Gastroesophageal sphincter (tissue), 3 donors: ENCODE data around the gene GLCCI1.

Experiments
- POLR2A ChIP-seq, 2 donors: fragments of 450-650 bp; IDR thresholded peaks; one replicate each; pipeline ENCODE4 v1.6.1; 2017; ENCODE audit warnings: antibody characterized with exemption in 2 of 2, mild to moderate bottlenecking in 2 of 2, moderate library complexity in 1 of 2
- POLR2AphosphoS5 ChIP-seq: sonication (generic); formaldehyde crosslinking; IDR thresholded peaks from one replicate; pipeline ENCODE4 v1.6.1; 2017; ENCODE audit warnings: antibody characterized with exemption
- TF ChIP-seq, protein P1 (sequence below), 4 experiments: fragments of 200-600 bp in 2 of 4; fragments of 450-650 bp in 2 of 4; sonication (generic) in 1 of 4; IDR thresholded peaks; one replicate each; pipeline ENCODE4 v1.5.1; 2017 to 2019; ENCODE audit warnings: antibody characterized with exemption in 4 of 4, mild to moderate bottlenecking in 2 of 4, moderate library complexity in 2 of 4

DNA sequence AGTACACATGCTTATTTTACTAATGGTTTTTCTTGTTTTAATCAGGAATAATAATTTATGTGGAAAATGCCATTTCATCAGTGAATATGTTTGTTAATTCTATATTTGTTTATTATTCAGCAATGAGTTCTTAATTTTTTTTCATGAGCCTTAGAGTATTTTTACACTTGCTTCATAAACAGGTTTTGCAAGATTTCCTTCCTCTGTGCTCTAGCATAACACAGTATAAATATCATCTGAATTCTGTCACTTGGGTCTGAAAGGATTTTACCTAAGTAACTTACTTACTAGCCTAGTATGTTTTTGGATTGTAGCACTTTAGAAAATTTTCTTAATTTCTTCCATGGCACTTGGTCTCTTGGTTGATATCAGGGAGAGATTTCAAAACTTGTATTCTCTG, 45.8 kb downstream of the GLCCI1 start:
- TF ChIP-seq, protein P1, sequence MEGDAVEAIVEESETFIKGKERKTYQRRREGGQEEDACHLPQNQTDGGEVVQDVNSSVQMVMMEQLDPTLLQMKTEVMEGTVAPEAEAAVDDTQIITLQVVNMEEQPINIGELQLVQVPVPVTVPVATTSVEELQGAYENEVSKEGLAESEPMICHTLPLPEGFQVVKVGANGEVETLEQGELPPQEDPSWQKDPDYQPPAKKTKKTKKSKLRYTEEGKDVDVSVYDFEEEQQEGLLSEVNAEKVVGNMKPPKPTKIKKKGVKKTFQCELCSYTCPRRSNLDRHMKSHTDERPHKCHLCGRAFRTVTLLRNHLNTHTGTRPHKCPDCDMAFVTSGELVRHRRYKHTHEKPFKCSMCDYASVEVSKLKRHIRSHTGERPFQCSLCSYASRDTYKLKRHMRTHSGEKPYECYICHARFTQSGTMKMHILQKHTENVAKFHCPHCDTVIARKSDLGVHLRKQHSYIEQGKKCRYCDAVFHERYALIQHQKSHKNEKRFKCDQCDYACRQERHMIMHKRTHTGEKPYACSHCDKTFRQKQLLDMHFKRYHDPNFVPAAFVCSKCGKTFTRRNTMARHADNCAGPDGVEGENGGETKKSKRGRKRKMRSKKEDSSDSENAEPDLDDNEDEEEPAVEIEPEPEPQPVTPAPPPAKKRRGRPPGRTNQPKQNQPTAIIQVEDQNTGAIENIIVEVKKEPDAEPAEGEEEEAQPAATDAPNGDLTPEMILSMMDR (IDR thresholded peaks at IDR 0.05), result no peak
- no peak for TF ChIP-seq POLR2A (IDR thresholded peaks at IDR 0.05)
- TF ChIP-seq POLR2AphosphoS5, result no peak
